Liver (tissue), 3 donors: Measurements from ENCODE around the gene MIDN.

Experiments used
- ATF3 ChIP-seq: IDR thresholded peaks from 2 replicates; pipeline ENCODE4 v1.6.1; 2016; ENCODE audit warnings: antibody characterized with exemption
- CTCF ChIP-seq: fragments of 150-350 bp; IDR thresholded peaks from 2 replicates; pipeline ENCODE4 v1.5.1; 2017; ENCODE audit warnings: improper control_type of control experiment, low read depth, low read length; ENCODE audit not compliant: missing input control
- EGR1 ChIP-seq, 2 donors: IDR thresholded peaks; 2 replicates each; pipeline ENCODE4 v1.6.1; 2016 to 2018; ENCODE audit warnings: antibody characterized with exemption in 2 of 2, low read depth in 2 of 2
- HNF4G ChIP-seq: IDR thresholded peaks from 2 replicates; pipeline ENCODE4 v1.6.1; 2016; ENCODE audit warnings: antibody characterized with exemption
- TAF1 ChIP-seq: conservative IDR thresholded peaks from 2 replicates; pipeline ENCODE4 v1.6.1; 2016; ENCODE audit warnings: antibody characterized with exemption, mild to moderate bottlenecking
- donor health status: healthy.
- donor health status: healthy.

GRCh38 chr19:1239796-1240737 lies 8.3 kb upstream of the MIDN start:
- peak; percentile 79 for TF ChIP-seq CTCF
- TF ChIP-seq HNF4G = no peak
- TF ChIP-seq TAF1 = no peak
- TF ChIP-seq ATF3 = no peak
- no peak for TF ChIP-seq EGR1 (IDR thresholded peaks at IDR 0.05; ENCODE audit: low read depth in 2 of 2)
